ENCODE data around the gene ANXA9. TPM values are rescaled to one million over a fixed set of nuclear protein-coding genes. Genes with fewer than 3 reads are reported as not detected.
A peak's percentile ranks its signal among the peaks of the same experiment; 100 is the strongest.

ANXA9 gene
- total and polyA plus RNA-seq, 2 experiments from 2014 or later: 1.4 to 2.2 TPM

- Mint-ChIP-seq H3K27ac (peak overlapping the region; percentile 96), H3K36me3 (ENCODE audit: low read depth) (no peaks in the 10 kb centered on the region; the same call in 2 of the 3 replicates), H3K4me1 (peaks cover 36% of the 10 kb centered on the region), H3K4me3 (peak overlapping the region; percentile 94), H3K27me3 (ENCODE audit: insufficient read depth, low read depth, poor library complexity) (peaks cover 19% of the 10 kb centered on the region), H3K9me3 (no peaks in the 10 kb centered on the region)
- no peaks in the 10 kb centered on the region for H3K9me2 ChIP-seq (ENCODE audit: insufficient read depth)
- no peaks in the 10 kb centered on the region for H3K36me3 ChIP-seq (ENCODE audit: insufficient read depth)
- DNase-seq (ENCODE audit: low spot score) (peak; percentile 26), ATAC-seq (no peak)
- H3K4me1 ChIP-seq (ENCODE audit: insufficient read depth): peaks cover 25% of the 10 kb centered on the region
- H3K4me3 ChIP-seq: peak overlapping the region; percentile 84
- H3K79me2 ChIP-seq (replicated peaks; ENCODE audit: insufficient read depth): peaks cover 15% of the 10 kb centered on the region
- peak overlapping the region; percentile 73 for H3K27ac ChIP-seq (ENCODE audit: low read depth)
- no peak for TF ChIP-seq ZNF331 (CRISPR knock-in tag; IDR thresholded peaks at IDR 0.05; ENCODE audit: low read depth)
- no peak for TF ChIP-seq STAT1 (IDR thresholded peaks at IDR 0.05; ENCODE audit: unreplicated experiment)
- TF ChIP-seq EZH2phosphoT487 (IDR thresholded peaks at IDR 0.05; ENCODE audit: unreplicated experiment): no peak
- TF ChIP-seq POLR2AphosphoS5 (IDR thresholded peaks at IDR 0.05; ENCODE audit: low read depth): no peak
- TF ChIP-seq ZNF462 (CRISPR knock-in tag; IDR thresholded peaks at IDR 0.05): no peak
- TF ChIP-seq CREB1 (CRISPR knock-in tag; IDR thresholded peaks at IDR 0.05; ENCODE audit: low read depth): no peak
- no peak for TF ChIP-seq ZNF114 (CRISPR knock-in tag; IDR thresholded peaks at IDR 0.05)
- no peaks in the 10 kb centered on the region for H3K27me3 ChIP-seq (ENCODE audit: insufficient read depth)
- peaks cover 10% of the 10 kb centered on the region; the same call in 1 of the 2 replicates for H3F3A ChIP-seq (replicated peaks; ENCODE audit: low read depth)
- no peaks in the 10 kb centered on the region; the same call in 1 of the 2 replicates for H4K20me1 ChIP-seq (replicated peaks; ENCODE audit: insufficient read depth)
- H3K4me2 ChIP-seq: peak overlapping the region; percentile 78
- peak overlapping the region; percentile 83 for H2AFZ ChIP-seq
Measured at GRCh38 chr1:151007853-151008243, 25.8 kb downstream of the ANXA9 start.
